Activated T-helper 1 cell treated with anti-CD3 and anti-CD28 coated beads, Interleukin-12 subunit alpha, Interleukin-12 subunit beta, Interleukin-2, Interleukin-4 antibody, amounts not matched to agents 30 ng/mL and 10 ng/mL and 1 ng/mL, durations not matched to agents 14 hours and 24 hours and 36 hours (primary cell): ENCODE results near the gene TEX30. TPM values are rescaled to one million over a fixed set of nuclear protein-coding genes. Genes with fewer than 3 reads are reported as not detected.

Source experiments
- DNase-seq: peaks from one replicate; pipeline ENCODE4 v3.0.0; 2021; ENCODE audit warnings: low spot score
- H3K27ac Mint-ChIP-seq: one replicate; pipeline ENCODE4 v1.8.0; 2021; ENCODE audit warnings: mild to moderate bottlenecking, mixed read lengths
- H3K27me3 Mint-ChIP-seq: one replicate; pipeline ENCODE4 v1.8.0; 2022; ENCODE audit warnings: mild to moderate bottlenecking, moderate library complexity, mixed read lengths; ENCODE audit not compliant: insufficient read depth
- H3K36me3 Mint-ChIP-seq: one replicate; pipeline ENCODE4 v1.8.0; 2021; ENCODE audit warnings: low read depth, mixed read lengths
- H3K4me1 Mint-ChIP-seq: one replicate; pipeline ENCODE4 v1.8.0; 2021; ENCODE audit warnings: low read depth, mixed read lengths
- H3K4me3 Mint-ChIP-seq: one replicate; pipeline ENCODE4 v1.8.0; 2021; ENCODE audit warnings: mild to moderate bottlenecking, moderate library complexity, mixed read lengths
- H3K9me3 Mint-ChIP-seq: one replicate; pipeline ENCODE4 v1.8.0; 2021; ENCODE audit warnings: mixed read lengths
- intact Hi-C: fragments of 100-400 bp; cut with micrococcal nuclease; formaldehyde crosslinking; loops from one replicate; pipeline ENCODE4 v1.15.1; 2024
- total RNA-seq: library from RNA; stranded (reverse); gene quantifications from 2 replicates; pipeline ENCODE4 v1.2.3, GENCODE V29; 2022

TEX30 gene
- total RNA-seq, 1 donor from 2014 or later = 60.2 TPM

- intact Hi-C loops = no loop called here
- peaks cover 17% of the 10 kb centered on the region for H3K27me3 Mint-ChIP-seq
- no peaks in the 10 kb centered on the region for H3K4me1 Mint-ChIP-seq
- H3K27ac Mint-ChIP-seq = no peak overlapping the region
- H3K9me3 Mint-ChIP-seq = peaks cover 28% of the 10 kb centered on the region
- no peak for DNase-seq
- no peaks in the 10 kb centered on the region for H3K36me3 Mint-ChIP-seq
- no peak overlapping the region for H3K4me3 Mint-ChIP-seq
Observed at GRCh38 chr13:102742101-102742500, 31.5 kb downstream of the TEX30 start.

GRCh38 chr13:102729560-102730270, 43.9 kb downstream of the TEX30 start:
- H3K36me3 Mint-ChIP-seq = no peaks in the 10 kb centered on the region
- no peak for DNase-seq
- no peak overlapping the region for H3K4me3 Mint-ChIP-seq
- H3K4me1 Mint-ChIP-seq = peaks cover 14% of the 10 kb centered on the region
- peaks cover 3% of the 10 kb centered on the region for H3K9me3 Mint-ChIP-seq
- H3K27me3 Mint-ChIP-seq = peaks cover 28% of the 10 kb centered on the region
- no peak overlapping the region for H3K27ac Mint-ChIP-seq
- intact Hi-C loops = no loop called here

- Mint-ChIP-seq H3K4me1 (peaks cover 14% of the 10 kb centered on the region), H3K9me3 (peaks cover 3% of the 10 kb centered on the region), H3K36me3 (peaks cover 2% of the 10 kb centered on the region), H3K27ac (no peak overlapping the region), H3K27me3 (peaks cover 27% of the 10 kb centered on the region), H3K4me3 (no peak overlapping the region)
- intact Hi-C loops = loop anchor here (1.0 to 2.0 kb wide), 3 partner anchors 46 to 121 kb away; partner anchors contain the start of gene TEX30
- DNase-seq = no peak
Observed at GRCh38 chr13:102726430-102726829, 47.2 kb downstream of the TEX30 start.

- Mint-ChIP-seq H3K27ac (no peak overlapping the region), H3K9me3 (peaks cover 3% of the 10 kb centered on the region), H3K27me3 (peaks cover 20% of the 10 kb centered on the region), H3K4me3 (no peak overlapping the region), H3K4me1 (peaks cover 13% of the 10 kb centered on the region), H3K36me3 (peaks cover 2% of the 10 kb centered on the region)
- DNase-seq = no peak
- intact Hi-C loops = loop anchor here (2.0 kb wide), 1 partner anchor 144 kb away; no protein-coding TSS in a partner anchor
Observed at GRCh38 chr13:102724923-102725322, 48.7 kb downstream of the TEX30 start.

GRCh38 chr13:102721800-102722231, 51.8 kb downstream of the TEX30 start:
- H3K4me1 Mint-ChIP-seq = peaks cover 7% of the 10 kb centered on the region
- H3K27ac Mint-ChIP-seq = no peak overlapping the region
- H3K9me3 Mint-ChIP-seq = peaks cover 3% of the 10 kb centered on the region
- no peak overlapping the region for H3K4me3 Mint-ChIP-seq
- peaks cover 11% of the 10 kb centered on the region for H3K27me3 Mint-ChIP-seq
- intact Hi-C loops = no loop called here
- no peak for DNase-seq
- peaks cover 2% of the 10 kb centered on the region for H3K36me3 Mint-ChIP-seq

GRCh38 chr13:102718746-102719145, 54.8 kb downstream of the TEX30 start:
- intact Hi-C loops = no loop called here
- H3K27ac Mint-ChIP-seq = no peak overlapping the region
- H3K36me3 Mint-ChIP-seq = no peaks in the 10 kb centered on the region
- H3K27me3 Mint-ChIP-seq = peaks cover 10% of the 10 kb centered on the region
- H3K9me3 Mint-ChIP-seq = no peaks in the 10 kb centered on the region
- no peak for DNase-seq
- no peaks in the 10 kb centered on the region for H3K4me1 Mint-ChIP-seq
- H3K4me3 Mint-ChIP-seq = no peak overlapping the region

Other genes starting within 250 kb of the TEX30 start
- gene TPP2, start 176.8 kb downstream of the TEX30 start, total RNA-seq = 77.0 and 78.9 TPM in 2 replicates
- gene METTL21C, start 78.7 kb downstream of the TEX30 start, total RNA-seq = not detected in 2 replicates
- 15.8 and 17.8 TPM in 2 replicates for gene POGLUT2, start 25.2 kb upstream of the TEX30 start, total RNA-seq
- 34.4 and 35.6 TPM in 2 replicates for gene BIVM, start 25.3 kb upstream of the TEX30 start, total RNA-seq
- gene ERCC5, start 72.2 kb upstream of the TEX30 start, total RNA-seq = 40.3 and 42.4 TPM in 2 replicates